Rectal smooth muscle tissue (tissue), 1 donor: ENCODE results near the gene C1orf87.

Source experiments
- H3K27ac ChIP-seq: one replicate; pipeline ENCODE4 v1.7.0; 2013; ENCODE audit warnings: low read depth, low read length, inconsistent platforms
- H3K27me3 ChIP-seq: one replicate; pipeline ENCODE4 v1.7.0; 2013; ENCODE audit warnings: low read length; ENCODE audit not compliant: control insufficient read depth, insufficient read depth
- H3K36me3 ChIP-seq: one replicate; pipeline ENCODE4 v1.7.0; 2013; ENCODE audit warnings: low read length; ENCODE audit not compliant: control insufficient read depth, insufficient read depth
- H3K4me1 ChIP-seq: one replicate; pipeline ENCODE4 v1.7.0; 2013; ENCODE audit warnings: low read length; ENCODE audit not compliant: control insufficient read depth, insufficient read depth
- H3K4me3 ChIP-seq: one replicate; pipeline ENCODE4 v1.7.0; 2013; ENCODE audit warnings: low read length
- H3K9ac ChIP-seq: one replicate; pipeline ENCODE4 v1.7.0; 2013; ENCODE audit warnings: low read length

The C1orf87 gene

GRCh38 chr1:59952065-59952464 is 121.5 kb downstream of the C1orf87 start:
- H3K36me3 ChIP-seq = no peaks in the 10 kb centered on the region
- H3K9ac ChIP-seq = no peak overlapping the region
- no peaks in the 10 kb centered on the region for H3K27me3 ChIP-seq
- no peak overlapping the region for H3K27ac ChIP-seq
- no peak overlapping the region for H3K4me3 ChIP-seq
- H3K4me1 ChIP-seq = no peaks in the 10 kb centered on the region

- no peaks in the 10 kb centered on the region for H3K4me1 ChIP-seq
- H3K27ac ChIP-seq = no peak overlapping the region
- H3K9ac ChIP-seq = no peak overlapping the region
- H3K4me3 ChIP-seq = no peak overlapping the region
- no peaks in the 10 kb centered on the region for H3K36me3 ChIP-seq
- H3K27me3 ChIP-seq = no peaks in the 10 kb centered on the region
Observed at GRCh38 chr1:59949648-59950047, 123.9 kb downstream of the C1orf87 start.

- no peak overlapping the region for H3K27ac ChIP-seq
- no peaks in the 10 kb centered on the region for H3K4me1 ChIP-seq
- no peak overlapping the region for H3K9ac ChIP-seq
Observed at GRCh38 chr1:59948990-59949389, 124.6 kb downstream of the C1orf87 start.

GRCh38 chr1:59947047-59947938 is 126.3 kb downstream of the C1orf87 start:
- Histone ChIP-seq H3K27ac (no peak overlapping the region), H3K36me3 (no peaks in the 10 kb centered on the region), H3K9ac (no peak overlapping the region), H3K4me3 (no peak overlapping the region), H3K27me3 (no peaks in the 10 kb centered on the region), H3K4me1 (no peaks in the 10 kb centered on the region)

More at GRCh38 chr1:59948990-59949389, 124.6 kb downstream of the C1orf87 start:
- no peak overlapping the region for H3K4me3 ChIP-seq
- no peaks in the 10 kb centered on the region for H3K36me3 ChIP-seq
- no peaks in the 10 kb centered on the region for H3K27me3 ChIP-seq

GRCh38 chr1:59945790-59946189 is 127.8 kb downstream of the C1orf87 start:
- Histone ChIP-seq H3K27me3 (no peaks in the 10 kb centered on the region), H3K36me3 (no peaks in the 10 kb centered on the region), H3K4me3 (no peak overlapping the region), H3K9ac (no peak overlapping the region), H3K27ac (no peak overlapping the region), H3K4me1 (no peaks in the 10 kb centered on the region)
